Activated CD8-positive, alpha-beta memory T cell treated with anti-CD3 and anti-CD28 coated beads, Interleukin-2, amount 50 U/mL, for 4 hours (primary cell): ENCODE results near the gene SPIN3.
"Not testable (repeated sequence)": the region's sequence is repeated elsewhere in the genome, so short reads cannot be mapped to it uniquely, and the experiment has no call there.

Experiments
- DNase-seq: peaks from one replicate; pipeline ENCODE4 v3.0.0-alpha.2; 2020

The SPIN3 gene

DNA sequence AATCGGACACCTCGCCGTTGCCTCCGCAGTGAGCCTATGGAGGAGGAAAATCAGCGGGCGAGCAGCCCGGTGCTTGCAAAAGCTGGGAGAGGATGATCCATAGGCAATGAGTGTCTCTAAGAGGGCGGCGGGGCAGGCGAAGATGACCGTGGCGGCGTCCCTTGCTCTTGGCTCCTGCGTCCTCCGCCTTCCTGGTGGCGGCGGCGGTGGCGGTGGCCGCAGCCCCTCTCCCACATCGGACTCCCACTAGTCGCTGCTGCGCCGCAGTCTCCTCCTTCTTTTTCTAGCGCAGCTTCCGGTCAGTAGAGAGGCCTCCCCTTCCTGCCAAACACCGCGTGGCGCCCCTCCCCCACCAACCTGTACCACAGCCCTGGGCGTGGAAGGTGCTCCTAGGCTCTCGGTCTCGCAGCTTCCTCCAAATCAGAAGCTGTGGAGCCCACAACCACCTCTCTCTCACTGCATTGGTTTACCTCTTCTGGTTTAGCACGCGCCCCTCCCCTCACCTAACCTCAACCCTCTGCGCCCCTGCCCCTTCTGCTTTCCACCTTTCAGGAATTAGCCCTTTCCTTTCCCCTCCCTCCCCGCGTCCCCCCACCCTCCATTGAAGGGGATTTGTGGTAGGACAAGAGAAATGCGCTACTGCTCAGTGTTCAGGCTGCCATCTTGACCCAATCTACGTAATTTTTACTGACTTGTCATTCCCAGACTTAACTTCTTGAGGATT lies at the start of gene SPIN3:
Gene SPIN3, minus strand, starts transcription at position 271 of the 724 bp plus-strand sequence. CDS start 594 bp downstream, outside the sequence.
- DNase-seq: peak; percentile 46

DNA sequence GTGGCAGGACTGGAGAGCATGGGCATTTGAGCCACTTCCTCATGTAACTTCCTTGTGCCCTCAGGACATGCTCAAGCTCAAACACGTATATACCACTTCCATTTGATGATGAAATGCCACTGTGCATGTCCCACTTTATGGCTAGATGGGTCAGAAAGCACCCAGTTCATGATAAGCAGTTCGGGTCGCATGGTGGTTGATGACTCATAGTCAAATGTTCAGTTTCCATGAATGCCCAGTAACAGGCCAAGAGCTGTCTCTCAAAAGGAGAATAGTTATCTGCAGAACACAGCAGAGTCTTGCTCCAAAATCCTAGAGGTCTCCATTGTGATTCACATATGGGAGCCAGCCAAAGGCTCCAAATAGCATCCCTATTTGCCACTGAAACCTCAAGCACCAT lies 48.9 kb upstream of the SPIN3 start:
- DNase-seq: no peak

DNA sequence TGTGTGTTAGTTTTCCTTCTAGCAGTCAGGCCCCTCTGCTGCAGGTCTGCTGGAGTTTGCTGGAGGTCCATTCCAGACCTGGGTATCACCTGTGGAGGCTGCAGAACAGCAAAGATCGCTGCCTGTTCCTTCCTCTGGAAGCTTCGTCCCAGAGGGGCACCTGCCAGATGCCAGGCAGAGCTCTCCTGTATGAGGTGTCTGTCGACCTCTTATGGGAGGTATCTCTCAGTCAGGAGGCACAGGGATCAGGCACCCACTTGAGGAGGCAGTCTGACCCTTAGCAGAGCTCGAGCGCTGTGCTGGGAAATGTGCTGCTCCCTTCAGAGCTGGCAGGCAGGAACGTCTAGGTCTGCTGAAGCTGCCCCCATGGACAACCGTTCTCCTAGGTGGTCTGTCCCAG lies 41.9 kb upstream of the SPIN3 start:
- not testable (repeated sequence) for DNase-seq

DNA sequence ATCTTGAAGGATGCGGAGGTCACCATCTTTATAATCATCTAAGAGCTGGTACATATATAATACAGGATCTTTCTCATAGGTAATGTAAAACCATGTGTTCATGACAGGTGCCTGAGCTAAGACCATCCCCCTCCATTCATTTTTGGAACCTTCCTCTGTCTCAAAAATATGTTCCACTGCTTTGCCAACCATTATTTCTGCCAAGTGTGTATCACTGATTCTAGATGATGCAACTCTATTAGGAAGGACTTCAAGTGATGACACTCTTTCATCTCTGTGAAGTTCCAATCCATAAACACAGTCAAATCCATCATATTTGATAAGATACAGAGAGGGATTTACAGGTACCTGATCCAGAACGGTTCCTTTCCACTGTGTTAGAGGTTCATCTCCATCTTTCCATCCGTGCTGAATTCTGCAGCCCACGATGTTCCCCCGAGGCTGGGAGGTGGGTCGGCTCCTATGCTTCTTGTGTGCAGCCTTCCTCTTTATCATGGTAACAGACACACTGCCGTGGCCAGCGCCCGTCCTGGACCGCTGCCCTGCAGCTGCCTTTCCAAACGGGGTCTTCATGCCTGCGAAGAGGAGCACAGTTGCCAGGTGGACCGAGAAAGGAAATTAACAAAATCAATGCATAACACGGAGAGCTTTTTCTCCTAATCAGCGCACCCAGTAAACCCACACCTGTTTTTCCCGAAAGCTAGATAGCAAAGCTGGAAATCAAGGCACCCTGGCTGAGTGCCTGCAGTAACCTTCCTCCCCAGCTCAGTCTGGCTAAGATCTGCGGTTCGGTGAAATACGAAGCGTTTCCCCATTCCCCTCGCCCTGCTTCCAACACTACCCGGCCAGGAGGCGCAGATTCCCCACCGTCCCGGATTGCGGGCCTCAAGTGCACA lies 718 bp downstream of the SPIN3 start:
- no peak for DNase-seq

DNA sequence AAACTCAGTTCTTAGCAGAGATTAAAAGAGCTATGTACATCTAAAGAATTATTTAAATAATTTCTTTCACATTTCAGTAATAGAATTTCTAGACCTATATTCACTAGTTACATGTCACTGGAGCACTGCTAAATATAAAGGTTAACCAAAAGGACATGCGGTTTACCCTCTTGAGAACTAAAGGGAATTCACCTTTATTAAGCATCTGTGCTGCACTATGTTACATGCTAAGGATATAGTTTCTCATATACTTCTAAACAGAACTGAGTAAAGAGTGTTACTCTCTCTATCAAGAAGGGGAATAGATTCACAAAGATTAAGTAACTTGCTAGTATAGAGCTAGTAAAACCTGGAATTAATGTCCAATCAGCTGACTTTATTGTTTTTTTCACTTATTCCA lies 7.6 kb downstream of the SPIN3 start:
- DNase-seq: no peak

DNA sequence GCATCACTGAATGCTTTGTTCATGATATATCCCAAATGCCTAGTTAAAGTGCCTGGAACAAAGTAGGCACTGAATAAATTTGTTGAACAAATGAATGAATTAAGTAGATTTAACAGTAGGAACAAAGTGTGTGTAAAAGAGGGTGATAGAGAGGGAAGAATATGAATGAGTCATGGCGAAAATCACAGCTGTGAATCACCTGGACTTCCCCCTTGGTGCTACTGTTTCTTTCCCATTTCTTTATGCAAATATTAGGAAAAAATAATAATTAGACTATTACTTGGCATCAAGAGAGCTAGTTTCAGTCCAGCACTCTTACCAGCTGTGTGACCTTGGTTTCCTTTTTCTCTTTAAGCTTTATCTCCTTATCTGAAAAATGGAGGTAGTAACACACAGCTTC lies 9.2 kb downstream of the SPIN3 start:
- no peak for DNase-seq

DNA sequence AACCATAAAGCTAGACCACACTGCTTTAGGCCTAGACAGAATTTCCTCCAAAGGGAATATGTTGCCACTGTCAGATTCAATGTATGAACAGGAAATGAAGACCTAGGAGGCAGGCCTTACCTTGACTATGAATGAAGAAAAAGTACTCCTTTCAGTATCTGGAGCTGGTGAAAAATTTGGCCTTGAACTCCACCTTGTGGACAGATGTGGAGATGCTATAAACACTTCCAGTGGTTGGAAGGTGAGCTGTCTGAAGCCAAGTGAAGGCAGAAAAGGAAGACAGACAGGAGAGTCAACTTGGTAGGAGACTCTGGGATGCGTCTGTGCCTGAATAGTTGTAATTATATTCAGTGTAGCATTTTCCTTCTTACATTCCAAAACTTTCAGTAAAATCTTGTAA lies 17.2 kb downstream of the SPIN3 start:
- peak; percentile 33 for DNase-seq

DNA sequence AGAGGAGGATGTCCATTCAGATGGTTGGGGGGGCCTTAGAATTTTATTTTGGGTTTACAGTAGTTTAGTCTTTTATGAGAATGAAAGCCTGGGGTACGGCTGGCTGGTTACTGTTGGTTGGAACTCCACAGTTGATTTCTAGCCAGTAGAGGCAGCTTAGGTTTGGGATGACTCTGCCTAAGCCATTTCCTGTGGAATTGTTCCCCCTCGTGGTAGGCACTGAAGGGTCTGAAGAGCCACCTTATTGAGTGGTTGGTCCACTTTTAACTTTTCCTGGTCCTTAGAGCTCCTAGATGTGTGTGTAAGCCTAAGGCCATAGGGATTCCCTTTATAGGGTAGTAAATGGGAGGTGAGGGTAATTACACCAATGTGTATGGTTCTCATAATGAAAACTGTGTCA lies 19.7 kb downstream of the SPIN3 start:
- no peak for DNase-seq

DNA sequence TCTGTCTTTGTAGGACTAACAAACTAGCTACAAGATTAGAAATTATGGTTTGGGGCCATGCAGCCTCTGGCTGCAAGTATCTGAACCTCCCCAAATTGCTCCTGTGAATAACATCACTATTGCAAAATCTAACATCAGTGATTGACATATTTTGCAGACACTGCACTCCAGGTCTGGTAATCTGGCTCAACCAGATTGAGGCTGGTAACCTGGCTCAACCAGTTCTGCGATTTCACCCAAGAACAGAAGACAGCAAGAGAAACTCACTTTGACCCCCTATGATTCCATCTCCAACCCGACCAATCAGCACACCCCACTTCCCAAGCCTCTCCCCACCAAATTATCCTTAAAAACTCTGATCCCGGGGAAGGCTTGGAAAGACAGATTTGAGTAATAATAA lies 20.9 kb downstream of the SPIN3 start:
- DNase-seq: no peak

DNA sequence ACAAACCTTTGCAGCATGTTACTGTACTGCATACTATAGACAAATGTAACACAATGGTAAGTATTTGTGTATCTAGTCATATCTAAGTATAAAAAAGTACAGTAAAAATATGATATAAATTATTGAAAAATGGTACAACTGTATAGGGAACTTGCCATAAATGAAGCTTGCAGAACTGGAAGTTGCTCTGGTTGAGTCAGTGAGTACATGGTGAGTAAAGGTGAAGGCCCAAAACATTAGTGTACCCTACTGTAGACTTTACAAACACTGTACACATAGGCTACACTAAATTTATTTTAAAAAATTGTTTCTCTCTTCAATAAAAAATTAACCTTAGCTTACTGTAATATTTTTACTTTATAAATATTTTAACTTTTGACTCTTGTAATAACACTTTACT lies 25.8 kb downstream of the SPIN3 start:
- DNase-seq: no peak

DNA sequence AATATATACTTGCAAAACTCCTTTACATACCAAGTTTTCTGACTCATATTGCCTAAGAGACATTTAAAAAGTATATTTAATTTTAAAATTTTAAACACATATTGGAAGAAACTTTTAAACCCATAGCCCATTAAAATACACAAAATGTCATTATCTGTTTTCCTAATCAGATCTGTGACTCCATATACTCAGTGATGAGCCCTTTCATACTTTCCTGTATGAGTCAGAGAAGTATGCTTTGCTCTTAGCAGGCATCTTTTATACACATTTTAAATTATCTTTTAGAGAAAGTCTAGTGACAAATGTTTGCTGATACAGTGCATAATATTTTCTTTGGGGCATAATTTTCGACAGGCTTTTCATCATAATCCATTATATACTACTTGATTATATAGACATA lies 26.4 kb downstream of the SPIN3 start:
- DNase-seq: no peak

DNA sequence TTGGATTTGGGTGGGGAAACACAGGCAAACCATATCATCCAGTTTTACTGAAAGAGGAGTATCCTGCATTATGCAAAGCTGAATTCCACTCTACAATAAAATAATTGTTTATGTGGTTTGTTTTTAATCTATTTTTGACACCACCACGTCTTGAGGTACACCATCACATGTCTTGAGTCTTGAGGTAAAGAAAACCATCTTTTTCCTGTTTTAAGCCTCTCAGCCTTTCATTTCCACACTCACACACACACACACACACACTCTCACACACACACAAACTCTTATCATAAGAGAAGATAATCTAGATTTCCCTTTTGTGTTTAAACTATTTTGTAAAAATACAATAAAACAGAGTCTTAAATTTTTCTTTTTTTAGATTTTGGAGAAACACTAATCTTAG lies 32.0 kb downstream of the SPIN3 start:
- DNase-seq: no peak

DNA sequence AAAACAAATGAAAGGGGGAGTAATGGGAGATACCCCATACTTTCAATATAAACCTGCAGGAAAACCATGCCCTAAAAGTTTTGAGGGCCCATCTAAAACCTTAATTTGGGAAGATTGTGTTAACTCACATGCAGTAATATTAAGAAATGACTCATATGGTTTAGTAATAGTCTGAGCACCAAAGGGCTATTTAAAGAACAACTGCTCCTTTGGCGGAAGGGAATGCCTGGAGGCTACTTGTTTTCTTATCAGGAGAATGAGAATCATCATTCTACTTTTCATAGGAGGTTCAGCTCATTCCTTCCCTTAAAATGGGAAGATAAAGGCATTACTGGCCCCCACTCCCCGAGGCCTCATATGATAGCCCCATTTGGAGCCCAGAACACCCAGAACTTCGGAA lies 47.6 kb downstream of the SPIN3 start:
- no peak for DNase-seq

DNA sequence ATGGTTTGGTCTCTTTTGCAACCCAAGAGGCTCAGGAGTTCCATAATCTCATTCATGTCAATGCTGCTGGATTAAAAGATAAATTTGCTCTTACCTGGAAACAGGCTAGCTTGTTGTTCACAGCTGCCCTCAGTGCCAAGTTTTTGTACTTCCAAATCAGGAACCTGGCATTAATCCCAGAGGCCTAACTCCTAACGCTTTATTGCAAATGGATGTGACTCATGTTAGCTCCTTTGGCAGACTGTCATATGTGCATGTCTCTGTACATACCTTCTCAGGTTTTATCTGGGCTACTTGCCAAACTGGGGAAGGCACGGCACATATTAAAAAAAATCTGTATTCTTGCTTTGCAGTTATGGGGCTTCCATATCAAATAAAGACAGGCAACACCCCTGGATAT lies 49.1 kb downstream of the SPIN3 start:
- not testable (repeated sequence) for DNase-seq

DNA sequence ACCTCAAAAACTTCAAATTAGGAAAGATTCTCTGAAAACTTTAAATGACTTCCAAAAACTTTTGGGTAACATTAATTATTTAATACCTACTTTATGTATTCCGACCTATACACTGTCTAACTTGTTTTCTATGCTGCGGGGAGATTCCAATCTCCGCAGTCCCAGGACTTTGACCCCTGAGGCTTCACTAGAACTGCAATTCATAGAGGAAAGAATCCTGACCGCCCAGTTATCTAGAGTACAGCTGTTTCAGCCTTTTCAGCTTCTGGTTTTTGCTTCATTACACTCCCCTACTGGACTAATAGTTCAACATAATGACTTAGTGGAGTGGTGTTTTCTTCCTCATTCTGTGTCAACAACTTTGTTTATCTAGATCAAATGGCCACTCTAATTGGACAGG lies 50.1 kb downstream of the SPIN3 start:
- not testable (repeated sequence) for DNase-seq

DNA sequence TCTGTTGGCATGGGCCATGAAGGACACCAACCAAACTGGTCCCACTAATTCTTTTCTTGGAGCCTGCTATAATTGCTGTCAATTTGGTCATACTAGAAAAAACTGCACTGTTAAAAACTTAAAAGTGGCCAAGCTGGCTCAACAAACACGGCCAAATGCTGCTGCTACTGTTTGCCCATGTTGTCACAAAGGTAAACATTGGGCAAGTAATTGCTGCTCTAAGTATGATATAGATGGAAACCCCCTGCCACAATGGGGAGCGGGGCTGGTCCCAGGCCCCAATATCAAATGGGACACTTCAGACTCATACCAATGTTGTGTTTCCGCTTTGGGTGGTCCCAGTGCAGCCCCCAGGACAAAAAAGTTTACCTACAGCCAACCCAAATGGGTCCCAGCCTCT lies 52.1 kb downstream of the SPIN3 start:
- DNase-seq: no peak
